HFFc6 (cell line): ENCODE results near the gene CFAP141. TPM values are rescaled to one million over a fixed set of nuclear protein-coding genes. Genes with fewer than 3 reads are reported as not detected.
"Not testable (repeated sequence)": the region's sequence is repeated elsewhere in the genome, so short reads cannot be mapped to it uniquely, and the experiment has no call there.

Experiments used
- DNase-seq: peaks from one replicate; pipeline ENCODE4 v3.0.0-alpha.2; 2018
- H3K27ac Mint-ChIP-seq: 2 replicates; pipeline ENCODE4 v1.8.0; 2020; ENCODE audit warnings: mild to moderate bottlenecking, mixed read lengths
- H3K27me3 Mint-ChIP-seq: 2 replicates; pipeline ENCODE4 v1.8.0; 2021; ENCODE audit warnings: mild to moderate bottlenecking, moderate library complexity, mixed read lengths; ENCODE audit not compliant: insufficient read depth
- H3K36me3 Mint-ChIP-seq: 2 replicates; pipeline ENCODE4 v1.8.0; 2021; ENCODE audit warnings: low read depth, mixed read lengths
- H3K4me1 Mint-ChIP-seq: 2 replicates; pipeline ENCODE4 v1.8.0; 2020; ENCODE audit warnings: low read depth, mixed read lengths
- H3K4me3 Mint-ChIP-seq: 2 replicates; pipeline ENCODE4 v1.8.0; 2020; ENCODE audit warnings: mild to moderate bottlenecking, moderate library complexity, mixed read lengths
- H3K9me3 Mint-ChIP-seq: 2 replicates; pipeline ENCODE4 v1.8.0; 2020; ENCODE audit warnings: mild to moderate bottlenecking, mixed read lengths
- total RNA-seq, 6 experiments: library from RNA; stranded (reverse); fragmentation: NEBNext Ultra II Directional; extraction: Animal tissue kit (Norgen Biotek cat#: 25700); gene quantifications; 2 replicates in 1 of 6; 3 replicates in 5 of 6; pipeline ENCODE4 v1.2.3, GENCODE V29; 2021
- TF ChIP-seq, protein P1 (sequence below): fragments of 200-600 bp; sonication (generic); IDR thresholded peaks from 2 replicates; pipeline ENCODE4 v1.5.0; 2021; ENCODE audit warnings: antibody characterized with exemption, mild to moderate bottlenecking

The CFAP141 gene
- total RNA-seq, 6 experiments from 2014 or later: not detected

DNA sequence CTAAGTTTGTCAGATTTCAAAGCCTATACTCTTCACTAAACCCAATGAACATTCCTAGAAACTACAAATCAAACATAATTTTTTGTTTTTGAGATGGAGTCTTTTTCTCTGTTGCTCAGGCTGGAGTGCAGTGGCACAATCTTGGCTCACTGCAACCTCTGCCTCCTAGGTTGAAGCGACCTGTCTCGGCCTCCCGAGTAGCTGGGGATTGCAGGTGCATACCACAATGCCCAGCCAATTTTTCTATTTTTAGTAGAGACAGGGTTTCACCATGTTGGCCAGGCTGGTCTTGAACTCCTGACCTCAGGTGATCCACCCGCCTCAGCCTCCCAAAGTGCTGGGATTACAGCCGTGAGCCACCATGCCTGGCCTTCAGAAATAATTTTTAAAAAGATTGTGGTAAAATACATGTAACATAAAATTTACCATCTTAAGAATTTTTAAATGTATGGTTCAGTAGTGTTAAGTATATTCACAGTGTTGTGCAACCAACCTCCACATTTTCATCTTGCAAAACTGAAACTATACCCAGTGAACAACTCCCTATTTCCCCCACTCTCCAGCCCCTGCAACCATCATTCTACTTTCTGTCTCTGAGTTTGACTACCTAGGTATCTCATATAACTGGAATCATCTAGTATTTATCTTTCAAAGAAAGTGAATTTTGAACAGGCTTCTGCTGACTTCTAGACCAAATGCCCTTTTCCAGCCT is 2.7 kb upstream of the CFAP141 start:
- peaks cover 40% of the 10 kb centered on the region for H3K36me3 Mint-ChIP-seq

GRCh38 chr1:154207262-154207661 is 1.1 kb upstream of the CFAP141 start:
- H3K4me1 Mint-ChIP-seq: peaks cover 17% of the 10 kb centered on the region
- DNase-seq: no peak
- H3K36me3 Mint-ChIP-seq: peaks cover 35% of the 10 kb centered on the region
- no peaks in the 10 kb centered on the region for H3K9me3 Mint-ChIP-seq
- no peak overlapping the region for H3K4me3 Mint-ChIP-seq
- TF ChIP-seq, protein P1, sequence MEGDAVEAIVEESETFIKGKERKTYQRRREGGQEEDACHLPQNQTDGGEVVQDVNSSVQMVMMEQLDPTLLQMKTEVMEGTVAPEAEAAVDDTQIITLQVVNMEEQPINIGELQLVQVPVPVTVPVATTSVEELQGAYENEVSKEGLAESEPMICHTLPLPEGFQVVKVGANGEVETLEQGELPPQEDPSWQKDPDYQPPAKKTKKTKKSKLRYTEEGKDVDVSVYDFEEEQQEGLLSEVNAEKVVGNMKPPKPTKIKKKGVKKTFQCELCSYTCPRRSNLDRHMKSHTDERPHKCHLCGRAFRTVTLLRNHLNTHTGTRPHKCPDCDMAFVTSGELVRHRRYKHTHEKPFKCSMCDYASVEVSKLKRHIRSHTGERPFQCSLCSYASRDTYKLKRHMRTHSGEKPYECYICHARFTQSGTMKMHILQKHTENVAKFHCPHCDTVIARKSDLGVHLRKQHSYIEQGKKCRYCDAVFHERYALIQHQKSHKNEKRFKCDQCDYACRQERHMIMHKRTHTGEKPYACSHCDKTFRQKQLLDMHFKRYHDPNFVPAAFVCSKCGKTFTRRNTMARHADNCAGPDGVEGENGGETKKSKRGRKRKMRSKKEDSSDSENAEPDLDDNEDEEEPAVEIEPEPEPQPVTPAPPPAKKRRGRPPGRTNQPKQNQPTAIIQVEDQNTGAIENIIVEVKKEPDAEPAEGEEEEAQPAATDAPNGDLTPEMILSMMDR: no peak
- H3K27ac Mint-ChIP-seq: peak overlapping the region; percentile 22
- H3K27me3 Mint-ChIP-seq: peaks cover 4% of the 10 kb centered on the region

More for the DNA sequence above, 2.7 kb upstream of the CFAP141 start:
- Mint-ChIP-seq H3K4me3 (no peak overlapping the region), H3K27ac (peak overlapping the region; percentile 2; the same call in 1 of the 2 replicates), H3K4me1 (peaks cover 25% of the 10 kb centered on the region), H3K9me3 (no peaks in the 10 kb centered on the region), H3K27me3 (peaks cover 3% of the 10 kb centered on the region)
- TF ChIP-seq, protein P1: no peak
- DNase-seq: no peak

- not testable (repeated sequence) for H3K4me3 Mint-ChIP-seq, H3K27me3 Mint-ChIP-seq, DNase-seq, H3K9me3 Mint-ChIP-seq
- peak overlapping the region; percentile 57 for H3K27ac Mint-ChIP-seq
- peaks cover 30% of the 10 kb centered on the region for H3K36me3 Mint-ChIP-seq
- H3K4me1 Mint-ChIP-seq: peaks cover 17% of the 10 kb centered on the region
Measured at GRCh38 chr1:154205778-154206177, 355 bp downstream of the CFAP141 start.

- Mint-ChIP-seq H3K4me1 (peaks cover 6% of the 10 kb centered on the region), H3K27ac (no peak overlapping the region), H3K4me3 (no peak overlapping the region), H3K27me3 (peaks cover 2% of the 10 kb centered on the region), H3K9me3 (no peaks in the 10 kb centered on the region), H3K36me3 (no peaks in the 10 kb centered on the region)
- TF ChIP-seq, protein P1: no peak
- DNase-seq: peak; percentile 36
Measured at GRCh38 chr1:154199563-154199879, 6.6 kb downstream of the CFAP141 start.

- no peak overlapping the region for H3K4me3 Mint-ChIP-seq
- peak; percentile 57 for DNase-seq
Measured at GRCh38 chr1:154198756-154199562, 7.2 kb downstream of the CFAP141 start.

More at GRCh38 chr1:154198756-154199562, 7.2 kb downstream of the CFAP141 start:
- H3K27ac Mint-ChIP-seq: no peak overlapping the region
- no peaks in the 10 kb centered on the region for H3K9me3 Mint-ChIP-seq
- TF ChIP-seq, protein P1: peak; percentile 78
- no peaks in the 10 kb centered on the region for H3K36me3 Mint-ChIP-seq
- peaks cover 6% of the 10 kb centered on the region for H3K4me1 Mint-ChIP-seq
- H3K27me3 Mint-ChIP-seq: peaks cover 3% of the 10 kb centered on the region
